ENCODE data around the gene XRCC2. TPM values are rescaled to one million over a fixed set of nuclear protein-coding genes. Genes with fewer than 3 reads are reported as not detected.
A peak's percentile ranks its signal among the peaks of the same experiment; 100 is the strongest.

The XRCC2 gene
- total and polyA plus RNA-seq, 2 donors from 2014 or later, result 0.22 to 0.44 TPM

GRCh38 chr7:152617056-152617455 lies 58.9 kb downstream of the XRCC2 start:
- Histone ChIP-seq H3K4me1 (ENCODE audit: control insufficient read depth in 2 of 3, insufficient read depth in 2 of 3, low read depth in 1 of 3, low read length in 3 of 3) (peaks cover 0 to 2% (median 0%) of the 10 kb centered on the region in 3 donors), H3K4me3 (ENCODE audit: low read length in 3 of 3) (no peak overlapping the region), H3K36me3 (ENCODE audit: control insufficient read depth in 2 of 3, insufficient read depth in 3 of 3, low read length in 3 of 3) (no peaks in the 10 kb centered on the region), H3K9ac (ENCODE audit: low read length in 3 of 3) (no peak overlapping the region), H3K27me3 (ENCODE audit: control insufficient read depth, insufficient read depth, low read length) (no peaks in the 10 kb centered on the region), H3K9me3 (ENCODE audit: control insufficient read depth in 2 of 3, insufficient read depth in 1 of 3, low read length in 3 of 3) (no peaks in the 10 kb centered on the region), H3K27ac (ENCODE audit: low read depth in 2 of 2, low read length in 2 of 2) (no peak overlapping the region)
- intact Hi-C loops (cut with DNase I), result no loop called here
- DNase-seq, result no peak
- TF ChIP-seq CTCF (IDR thresholded peaks at IDR 0.05; ENCODE audit: borderline replicate concordance, extremely low read depth, insufficient read depth), result no peak
- FAIRE-seq, result no peak

DNA sequence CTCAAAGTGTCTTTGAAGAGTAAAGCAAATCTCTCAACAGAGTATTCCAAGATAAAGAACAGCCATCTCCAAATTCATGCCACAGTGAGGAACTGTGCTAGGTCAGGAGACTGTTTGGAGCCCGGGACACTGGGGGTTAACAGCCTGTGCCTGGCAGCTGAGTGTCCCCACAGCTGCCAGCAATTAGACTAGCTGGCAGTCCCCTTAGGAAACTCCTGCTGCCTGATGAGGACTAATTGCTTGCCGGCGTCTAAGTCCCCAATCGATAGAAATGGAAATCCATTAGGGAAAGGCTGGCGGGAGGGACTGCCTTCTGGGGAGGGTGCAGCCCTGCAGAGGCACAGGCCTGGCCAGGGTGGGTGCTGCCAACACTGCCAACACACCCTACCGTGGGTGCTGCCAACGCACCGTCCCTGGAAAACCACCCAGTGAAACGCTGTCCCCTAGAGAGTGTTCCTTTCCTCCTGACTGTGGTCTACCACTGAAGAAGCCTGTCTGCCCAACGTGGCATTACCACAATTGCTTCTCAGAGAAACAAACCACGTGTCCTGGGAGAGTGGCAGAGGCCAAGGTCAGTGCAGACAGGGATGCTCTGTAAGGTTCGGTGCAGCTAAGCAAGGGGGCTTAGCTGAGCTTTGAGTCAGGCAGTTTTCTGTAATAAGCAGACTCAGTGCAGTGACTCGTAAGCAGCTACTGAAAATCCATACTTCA lies 60.8 kb downstream of the XRCC2 start:
- intact Hi-C loops (cut with DNase I), result no loop called here
- Histone ChIP-seq H3K4me1 (ENCODE audit: control insufficient read depth in 2 of 3, insufficient read depth in 2 of 3, low read depth in 1 of 3, low read length in 3 of 3) (peaks cover 0 to 2% (median 0%) of the 10 kb centered on the region in 3 donors), H3K9me3 (ENCODE audit: control insufficient read depth in 2 of 3, insufficient read depth in 1 of 3, low read length in 3 of 3) (no peaks in the 10 kb centered on the region), H3K27me3 (ENCODE audit: control insufficient read depth, insufficient read depth, low read length) (no peaks in the 10 kb centered on the region), H3K27ac (ENCODE audit: low read depth in 2 of 2, low read length in 2 of 2) (no peak overlapping the region), H3K36me3 (ENCODE audit: control insufficient read depth in 2 of 3, insufficient read depth in 3 of 3, low read length in 3 of 3) (no peaks in the 10 kb centered on the region), H3K4me3 (ENCODE audit: low read length in 3 of 3) (no peak overlapping the region), H3K9ac (ENCODE audit: low read length in 3 of 3) (no peak overlapping the region)
- no peak for TF ChIP-seq CTCF (IDR thresholded peaks at IDR 0.05; ENCODE audit: borderline replicate concordance, extremely low read depth, insufficient read depth)
- FAIRE-seq (no peak), DNase-seq (peak in 1 of 5 donors; percentile 29)

DNA sequence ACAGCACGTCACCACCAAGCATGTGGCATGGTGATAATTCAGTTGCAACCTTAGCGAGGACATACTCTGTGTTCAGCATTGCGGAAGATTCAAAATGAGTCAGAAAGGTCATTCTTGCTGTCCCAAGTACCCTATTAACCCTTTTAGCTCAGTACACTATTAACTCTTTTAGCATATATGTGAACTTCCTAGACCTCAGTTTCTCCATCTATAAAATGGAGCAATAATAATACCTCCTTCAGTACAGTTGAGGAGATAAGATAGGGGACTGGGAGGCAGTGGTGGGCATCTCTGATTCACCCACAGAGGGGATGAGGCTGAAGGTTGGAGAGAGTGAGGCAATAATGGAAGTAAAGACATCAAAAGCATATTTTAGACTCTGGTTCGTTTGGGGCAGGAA lies 67.3 kb downstream of the XRCC2 start:
- FAIRE-seq, result no peak
- Histone ChIP-seq H3K4me3 (ENCODE audit: low read length in 3 of 3) (no peak overlapping the region), H3K4me1 (ENCODE audit: control insufficient read depth in 2 of 3, insufficient read depth in 2 of 3, low read depth in 1 of 3, low read length in 3 of 3) (no peaks in the 10 kb centered on the region), H3K36me3 (ENCODE audit: control insufficient read depth in 2 of 3, insufficient read depth in 3 of 3, low read length in 3 of 3) (no peaks in the 10 kb centered on the region), H3K9me3 (ENCODE audit: control insufficient read depth in 2 of 3, insufficient read depth in 1 of 3, low read length in 3 of 3) (no peaks in the 10 kb centered on the region), H3K9ac (ENCODE audit: low read length in 3 of 3) (no peak overlapping the region), H3K27ac (ENCODE audit: low read depth in 2 of 2, low read length in 2 of 2) (no peak overlapping the region), H3K27me3 (ENCODE audit: control insufficient read depth, insufficient read depth, low read length) (no peaks in the 10 kb centered on the region)
- TF ChIP-seq CTCF (IDR thresholded peaks at IDR 0.05; ENCODE audit: borderline replicate concordance, extremely low read depth, insufficient read depth), result no peak
- intact Hi-C loops (cut with DNase I), result no loop called here
- no peak for DNase-seq

Measured in kidney (tissue), 14 donors.